ENCODE data around the gene TRAP1.
"Not testable (repeated sequence)": the region's sequence is repeated elsewhere in the genome, so short reads cannot be mapped to it uniquely, and the experiment has no call there.

Gene TRAP1

DNA sequence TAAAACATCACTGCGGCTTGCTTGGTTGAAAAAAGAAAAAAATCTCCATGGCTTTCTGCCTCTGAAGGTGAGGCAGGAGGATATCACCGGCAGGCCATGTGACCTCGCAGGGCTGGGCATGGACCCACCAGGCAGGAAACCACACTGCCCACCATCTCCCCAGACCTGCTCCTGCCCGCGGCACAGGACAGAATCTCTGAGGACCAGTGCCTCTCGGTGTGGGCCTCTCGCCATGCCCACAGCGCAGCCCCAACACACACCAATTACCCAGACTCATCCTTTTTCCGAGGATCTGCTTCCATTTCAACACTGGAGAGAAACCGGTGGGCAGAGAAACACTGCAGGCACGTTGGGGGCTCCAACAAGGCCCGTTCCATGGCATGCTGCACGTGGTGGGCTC is 46.6 kb downstream of the TRAP1 start:
- DNase-seq: no peak

DNA sequence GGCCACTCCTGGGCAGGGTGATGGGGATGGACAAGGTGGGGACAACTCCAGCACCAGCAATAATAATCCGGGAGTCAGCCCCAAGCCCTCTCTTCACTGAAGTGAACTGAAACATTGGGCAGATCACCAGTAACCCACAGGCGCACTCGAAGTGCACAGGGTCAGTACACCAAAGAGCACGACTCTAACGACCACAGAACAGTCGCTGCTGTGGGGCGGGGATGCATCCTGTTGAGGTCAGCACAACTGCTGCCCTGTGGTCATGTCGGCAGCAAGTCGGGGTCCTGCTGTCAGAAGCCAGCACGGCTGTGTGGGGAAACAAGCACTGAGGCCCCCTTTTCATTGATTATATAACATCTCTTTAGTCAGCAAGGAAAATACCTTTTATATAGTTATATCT is 48.2 kb downstream of the TRAP1 start:
- DNase-seq: no peak

DNA sequence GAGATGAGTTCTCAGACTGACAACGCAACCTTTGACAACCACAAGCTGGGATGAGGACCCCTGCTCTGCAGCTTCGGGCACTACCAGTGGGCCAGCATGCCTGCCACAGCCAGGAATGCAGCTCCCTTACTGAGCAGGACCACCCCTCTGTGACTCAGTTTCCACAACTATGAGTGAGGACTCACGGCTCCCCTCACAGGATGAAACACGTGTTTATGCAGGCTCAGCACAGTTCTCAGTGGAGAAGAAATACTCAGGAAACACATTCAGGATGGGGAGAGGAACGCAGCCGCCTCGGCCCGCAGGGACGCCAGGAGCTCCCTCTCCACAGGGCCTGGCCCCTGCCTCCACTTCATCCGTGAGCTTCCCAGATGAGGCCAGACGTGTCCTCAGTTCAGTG is 48.7 kb downstream of the TRAP1 start:
- no peak for DNase-seq

DNA sequence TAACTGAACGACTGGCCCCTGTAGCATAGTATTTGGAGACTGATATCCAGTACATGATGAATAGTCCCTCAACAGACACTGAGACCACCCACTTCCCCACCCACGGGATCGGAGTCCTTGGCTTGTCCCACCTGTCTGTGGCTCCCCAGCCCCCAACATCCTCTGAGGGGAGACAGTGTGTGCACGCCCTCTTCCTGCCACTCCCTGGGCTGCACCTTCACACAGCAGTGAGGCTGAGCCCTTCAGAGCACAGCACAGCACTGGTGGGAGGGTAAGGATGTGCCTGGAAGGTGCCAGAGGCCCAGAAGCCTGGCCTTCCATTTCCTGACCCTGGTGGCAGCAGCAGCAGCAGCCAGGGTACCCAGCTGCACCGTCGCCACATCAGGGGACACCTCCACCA is 51.8 kb downstream of the TRAP1 start:
- DNase-seq: no peak

DNA sequence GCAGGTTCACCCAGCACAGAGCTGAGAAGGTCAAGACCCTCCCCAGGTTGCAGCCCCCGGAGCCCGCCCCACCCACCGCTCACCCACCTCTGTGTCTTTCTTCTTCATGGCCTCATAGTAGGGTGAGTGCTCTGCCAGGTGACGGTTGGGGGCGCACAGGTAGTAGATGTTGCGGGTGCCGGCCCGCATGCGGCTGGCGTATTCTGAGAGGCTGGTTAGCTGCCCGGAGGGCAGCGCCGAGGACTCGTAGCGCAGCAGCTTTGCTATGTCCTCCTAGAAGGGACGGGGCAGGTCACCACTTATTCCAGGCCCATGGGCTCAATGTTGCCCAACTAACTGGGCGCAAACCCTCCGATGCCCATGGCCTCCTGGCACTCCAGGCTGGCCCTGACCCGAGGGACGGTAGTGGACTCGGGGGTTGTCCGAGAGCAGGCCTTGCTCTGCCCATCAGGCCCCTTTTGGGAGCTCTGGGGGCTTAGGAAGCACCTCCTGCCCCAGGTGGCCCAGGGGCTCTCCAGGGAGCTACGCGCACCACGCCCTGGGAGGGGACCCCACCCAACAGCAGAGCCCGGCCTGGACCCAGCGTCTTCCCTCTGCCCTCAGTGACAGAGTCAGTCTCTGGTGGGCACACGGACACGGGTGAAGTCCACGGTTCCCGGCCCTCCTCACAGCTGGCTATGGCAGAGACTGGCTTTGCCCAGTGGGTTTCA is 53.0 kb downstream of the TRAP1 start:
- DNase-seq: no peak

DNA sequence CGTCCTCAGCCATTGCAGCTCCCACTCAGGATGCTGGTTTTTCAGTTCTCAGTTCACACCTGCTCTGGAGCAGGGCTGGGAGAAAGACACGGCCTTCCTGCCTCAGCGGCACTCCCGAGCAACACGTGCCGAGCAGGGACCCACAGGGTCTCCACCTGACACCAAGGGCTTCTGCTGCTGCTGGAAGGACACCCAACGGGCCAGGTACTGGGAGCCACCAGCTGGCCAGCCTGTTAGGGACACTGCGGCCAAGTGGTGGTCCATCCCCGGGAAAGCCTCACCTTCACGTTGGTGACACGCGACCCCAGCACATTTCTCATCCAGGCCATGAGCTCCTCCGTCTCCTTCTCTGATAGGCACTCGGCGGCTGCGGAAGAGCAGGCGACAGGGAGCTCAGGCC is 54.7 kb downstream of the TRAP1 start:
- DNase-seq: no peak

GRCh38 chr16:3661922-3662321 is 55.4 kb downstream of the TRAP1 start:
- no peak for DNase-seq

DNA sequence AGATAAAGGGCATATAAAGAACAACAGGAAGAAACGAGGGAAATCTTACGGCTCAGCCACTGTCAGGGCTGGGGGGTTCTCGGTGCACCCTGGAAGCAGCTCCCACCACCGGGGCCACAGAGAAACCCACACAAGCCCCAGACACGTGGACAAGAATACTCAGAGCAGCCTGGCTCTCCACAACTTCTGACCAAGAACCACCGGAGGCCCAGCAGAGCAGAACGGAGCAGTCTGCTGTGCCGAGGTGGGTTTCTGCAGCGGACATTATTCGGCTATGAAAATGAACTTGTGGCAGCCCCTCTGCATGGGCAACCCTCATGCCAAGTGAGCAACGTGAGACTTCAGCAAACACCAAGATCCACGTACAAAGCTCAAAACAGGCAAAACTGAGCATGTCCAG is 56.0 kb downstream of the TRAP1 start:
- no peak for DNase-seq

- no peak for DNase-seq
Observed at GRCh38 chr16:3659251-3659650, 58.1 kb downstream of the TRAP1 start.

- DNase-seq: no peak
Observed at GRCh38 chr16:3656491-3657468, 60.5 kb downstream of the TRAP1 start.

GRCh38 chr16:3656160-3656490 is 61.2 kb downstream of the TRAP1 start:
- not testable (repeated sequence) for DNase-seq

- no peak for DNase-seq
Observed at GRCh38 chr16:3655396-3656159, 61.7 kb downstream of the TRAP1 start.

GRCh38 chr16:3655030-3655395 is 62.3 kb downstream of the TRAP1 start:
- no peak for DNase-seq

DNA sequence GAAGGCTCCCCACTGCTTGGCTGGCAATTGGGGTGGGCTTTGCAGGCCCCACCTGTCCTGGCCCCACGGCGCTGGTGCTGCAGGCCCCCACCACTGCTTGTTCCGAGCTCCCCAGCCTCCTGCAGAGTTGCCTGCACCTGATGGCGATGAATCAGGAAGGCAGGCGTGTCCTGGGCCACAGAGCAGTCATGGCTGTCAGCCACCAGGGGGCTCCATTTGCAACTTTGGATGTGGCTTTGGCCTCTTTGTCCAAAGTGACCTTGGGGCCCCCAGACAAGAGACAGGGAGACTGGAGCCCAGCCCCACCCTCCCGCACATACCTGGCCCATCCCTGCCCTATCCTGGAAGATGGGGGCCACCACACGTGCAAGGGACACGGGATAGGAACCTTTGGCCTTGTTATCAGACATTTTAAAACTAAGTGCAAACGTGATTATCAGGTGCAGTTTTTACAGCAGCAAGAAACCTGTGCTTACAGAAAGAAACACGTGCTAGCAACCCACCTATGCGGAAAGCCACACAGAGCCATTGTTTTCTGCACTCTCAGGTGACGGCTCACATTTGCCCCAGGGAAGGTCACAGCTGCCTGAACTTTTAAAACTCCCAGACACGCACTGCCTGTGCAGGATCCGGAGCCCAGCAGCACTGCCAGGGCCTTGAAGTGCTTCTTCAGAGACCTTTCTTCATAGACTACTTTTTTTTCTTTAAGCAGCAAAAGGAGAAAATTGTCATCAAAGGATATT is 62.9 kb downstream of the TRAP1 start, which contains the start of gene DNASE1:
Gene DNASE1 (plus strand): TSS at position 443 of the 743 bp plus-strand sequence. CDS start 683 bp downstream, outside the sequence.
- DNase-seq: peak; percentile 5

DNA sequence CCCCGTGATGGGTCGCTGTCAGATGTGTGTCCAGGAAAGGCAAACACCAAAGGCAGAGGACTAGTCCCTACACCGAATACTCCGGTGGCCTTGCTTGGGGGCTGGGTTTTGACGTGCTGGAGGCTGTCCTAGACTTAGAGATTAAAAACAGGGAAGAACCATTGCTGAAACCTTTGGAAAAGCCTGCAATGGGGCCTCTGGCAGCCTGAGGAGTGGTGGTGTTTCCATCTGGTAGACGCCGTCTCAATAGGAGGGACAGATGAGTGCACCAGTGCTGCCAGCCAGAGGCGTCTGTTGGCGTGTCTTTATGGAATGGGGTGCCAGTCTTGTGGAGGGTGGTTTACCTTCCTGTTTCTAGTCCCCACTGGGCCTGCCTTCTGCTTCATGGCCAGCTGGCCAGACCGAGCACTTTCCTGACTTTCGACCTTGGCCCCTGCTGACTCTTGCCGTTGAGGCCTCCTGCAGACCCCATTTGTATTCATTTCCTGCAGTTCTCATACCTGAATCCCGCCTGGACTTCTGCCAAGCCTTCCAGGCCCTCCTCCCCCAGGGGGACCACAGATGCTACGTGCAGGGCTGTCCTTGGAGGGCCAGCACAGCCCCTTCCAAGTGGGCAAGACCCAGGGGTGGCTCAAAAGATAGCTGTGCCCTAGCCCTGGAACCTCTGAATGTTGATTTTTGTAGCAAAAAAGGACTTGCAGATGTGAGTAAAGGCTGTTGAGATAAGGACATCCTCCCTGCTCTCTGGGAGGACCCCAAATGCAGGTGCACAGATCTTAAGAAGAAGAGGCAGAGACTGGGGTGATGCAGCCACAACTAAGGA is 64.7 kb downstream of the TRAP1 start:
- DNase-seq: peak; percentile 6

GRCh38 chr16:3651461-3652372 is 65.6 kb downstream of the TRAP1 start:
- DNase-seq: no peak

DNA sequence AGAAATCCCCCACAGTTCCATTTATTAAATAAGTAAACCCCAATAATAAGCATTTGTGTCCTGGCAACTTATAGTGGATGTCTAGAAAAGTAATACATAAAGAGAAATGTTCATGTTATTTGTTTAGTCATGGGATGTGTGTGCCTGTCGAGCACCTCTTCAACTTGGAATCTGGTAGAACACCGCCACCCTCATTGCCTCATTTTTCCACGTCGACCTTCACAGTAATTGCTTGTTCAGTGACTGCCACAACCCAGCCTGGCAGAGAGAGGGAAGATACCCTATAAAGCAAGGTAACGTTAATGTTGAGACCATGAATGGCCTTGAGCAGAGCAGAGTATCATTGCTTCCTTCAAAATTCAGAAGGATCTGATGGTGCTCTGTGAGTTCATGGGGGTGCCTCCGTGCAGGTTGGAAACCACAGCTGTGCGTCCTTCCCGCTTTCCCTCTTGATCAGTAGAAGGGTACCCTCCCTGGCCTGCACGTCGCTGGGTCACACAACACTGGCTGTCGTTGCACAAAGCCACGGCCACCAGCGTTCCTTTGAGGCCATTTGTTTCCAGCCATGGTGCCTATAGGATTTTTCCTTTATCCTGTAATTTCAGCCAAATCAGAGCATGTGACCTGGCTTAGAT is 66.6 kb downstream of the TRAP1 start:
- DNase-seq: no peak

- no peak for DNase-seq
Observed at GRCh38 chr16:3646348-3646920, 70.9 kb downstream of the TRAP1 start.

GRCh38 chr16:3645504-3646347 is 71.6 kb downstream of the TRAP1 start:
- DNase-seq: no peak
